ENCODE measurements around the gene BRI3BP. TPM values are rescaled to one million over a fixed set of nuclear protein-coding genes. Genes with fewer than 3 reads are reported as not detected.
A peak's percentile ranks its signal among the peaks of the same experiment; 100 is the strongest.
"Not testable (repeated sequence)": the region's sequence is repeated elsewhere in the genome, so short reads cannot be mapped to it uniquely, and the experiment has no call there.

The BRI3BP gene
- total RNA-seq, 2 donors from 2014 or later: 5.9 to 8.0 TPM

DNA sequence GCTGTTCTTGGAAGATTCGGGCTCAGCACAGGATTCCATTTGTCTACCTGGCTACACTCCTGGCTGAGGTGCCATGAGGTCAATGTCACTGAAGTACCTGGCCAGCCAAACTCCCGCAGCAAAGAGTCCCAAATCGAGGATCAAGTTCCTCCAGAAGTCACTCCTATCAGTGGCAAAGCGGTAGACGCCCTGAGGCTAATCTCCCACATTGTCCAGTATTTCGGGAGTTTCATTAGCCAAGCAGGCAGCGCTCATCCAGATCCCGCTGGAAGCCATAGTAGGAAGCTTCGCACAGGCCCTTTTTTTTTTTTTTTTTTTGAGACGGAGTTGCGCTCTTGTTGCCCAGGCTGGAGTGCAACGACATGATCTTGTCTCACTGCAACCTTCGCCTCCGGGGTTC, 62.9 kb downstream of the BRI3BP start:
- Histone ChIP-seq H3K27ac (no peak overlapping the region), H3K9me3 (no peaks in the 10 kb centered on the region), H3K36me3 (replicated peaks in 1 of 2; ENCODE audit: insufficient read depth in 1 of 2, low read depth in 2 of 2) (no peaks in the 10 kb centered on the region), H3K27me3 (no peaks in the 10 kb centered on the region), H3K4me3 (no peak overlapping the region), H3K4me1 (no peaks in the 10 kb centered on the region)
- TF ChIP-seq, protein P1, sequence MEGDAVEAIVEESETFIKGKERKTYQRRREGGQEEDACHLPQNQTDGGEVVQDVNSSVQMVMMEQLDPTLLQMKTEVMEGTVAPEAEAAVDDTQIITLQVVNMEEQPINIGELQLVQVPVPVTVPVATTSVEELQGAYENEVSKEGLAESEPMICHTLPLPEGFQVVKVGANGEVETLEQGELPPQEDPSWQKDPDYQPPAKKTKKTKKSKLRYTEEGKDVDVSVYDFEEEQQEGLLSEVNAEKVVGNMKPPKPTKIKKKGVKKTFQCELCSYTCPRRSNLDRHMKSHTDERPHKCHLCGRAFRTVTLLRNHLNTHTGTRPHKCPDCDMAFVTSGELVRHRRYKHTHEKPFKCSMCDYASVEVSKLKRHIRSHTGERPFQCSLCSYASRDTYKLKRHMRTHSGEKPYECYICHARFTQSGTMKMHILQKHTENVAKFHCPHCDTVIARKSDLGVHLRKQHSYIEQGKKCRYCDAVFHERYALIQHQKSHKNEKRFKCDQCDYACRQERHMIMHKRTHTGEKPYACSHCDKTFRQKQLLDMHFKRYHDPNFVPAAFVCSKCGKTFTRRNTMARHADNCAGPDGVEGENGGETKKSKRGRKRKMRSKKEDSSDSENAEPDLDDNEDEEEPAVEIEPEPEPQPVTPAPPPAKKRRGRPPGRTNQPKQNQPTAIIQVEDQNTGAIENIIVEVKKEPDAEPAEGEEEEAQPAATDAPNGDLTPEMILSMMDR (IDR thresholded peaks at IDR 0.05): no peak
- TF ChIP-seq POLR2A (IDR thresholded peaks at IDR 0.05): no peak
- 81 to 83% methylated on average over 12 to 14 of the region's 14 CpGs for WGBS, 2 donors
- DNase-seq: no peak
- intact Hi-C loops (cut with DNase I): no loop called here
- ATAC-seq: no peak

DNA sequence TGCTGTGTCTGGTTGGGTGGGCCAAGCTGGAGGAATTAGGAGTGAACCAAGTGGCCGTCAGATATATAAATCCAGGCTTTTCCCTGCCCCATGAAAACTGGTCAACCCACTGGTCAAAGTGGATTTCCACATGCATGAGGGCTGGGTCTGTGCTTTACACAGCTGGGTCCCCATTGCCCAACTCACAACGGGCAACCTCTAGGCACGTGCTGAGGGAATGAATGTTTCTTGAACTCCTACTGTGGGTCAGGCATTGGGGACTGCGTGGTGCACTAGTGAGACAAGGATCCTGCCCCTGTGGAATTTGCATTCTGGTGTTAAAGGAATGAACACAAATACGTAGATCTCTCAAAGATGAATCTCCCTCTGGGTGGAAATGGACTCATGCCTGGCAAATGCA, 64.3 kb downstream of the BRI3BP start:
- no peak for ATAC-seq
- DNase-seq: no peak

DNA sequence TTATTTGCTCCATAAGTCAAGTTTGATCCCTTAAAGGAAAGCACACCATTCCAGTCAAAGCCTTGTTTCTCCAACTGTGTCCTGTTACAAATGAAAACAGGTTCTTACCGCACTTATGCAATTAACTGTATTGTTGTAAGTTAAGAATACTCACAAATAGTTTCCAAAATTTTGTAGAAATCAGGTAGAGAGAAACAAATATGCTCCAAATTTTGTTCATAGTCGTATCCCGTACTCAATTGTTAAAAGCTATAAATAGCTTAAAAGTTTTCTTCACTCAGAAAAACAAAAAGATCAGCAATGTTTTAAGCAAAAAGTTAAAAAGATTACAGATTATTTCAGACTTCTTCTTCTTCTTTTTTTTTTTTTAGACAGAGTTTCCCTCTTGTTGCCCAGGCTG, 67.8 kb downstream of the BRI3BP start:
- WGBS, 2 donors: 93% methylated on average over 3 of the region's 3 CpGs
- intact Hi-C loops (cut with DNase I): no loop called here
- Histone ChIP-seq H3K27me3 (no peaks in the 10 kb centered on the region), H3K36me3 (replicated peaks in 1 of 2; ENCODE audit: insufficient read depth in 1 of 2, low read depth in 2 of 2) (no peaks in the 10 kb centered on the region), H3K9me3 (no peaks in the 10 kb centered on the region), H3K4me1 (peaks cover 13% of the 10 kb centered on the region), H3K4me3 (no peak overlapping the region), H3K27ac (no peak overlapping the region)
- TF ChIP-seq POLR2A (IDR thresholded peaks at IDR 0.05): no peak
- TF ChIP-seq, protein P1 (IDR thresholded peaks at IDR 0.05): no peak
- ATAC-seq (no peak), DNase-seq (no peak)

More for the DNA sequence above, 64.3 kb downstream of the BRI3BP start:
- 75 to 76% methylated on average over 5 of the region's 5 CpGs for WGBS, 2 donors
- H3K4me3 ChIP-seq: no peak overlapping the region
- H3K4me1 ChIP-seq: no peaks in the 10 kb centered on the region
- no peak overlapping the region for H3K27ac ChIP-seq
- H3K9me3 ChIP-seq: no peaks in the 10 kb centered on the region
- no peaks in the 10 kb centered on the region for H3K27me3 ChIP-seq
- no peaks in the 10 kb centered on the region for H3K36me3 ChIP-seq (replicated peaks in 1 of 2; ENCODE audit: insufficient read depth in 1 of 2, low read depth in 2 of 2)
- intact Hi-C loops (cut with DNase I): no loop called here
- TF ChIP-seq, protein P1 (IDR thresholded peaks at IDR 0.05): no peak
- TF ChIP-seq POLR2A (IDR thresholded peaks at IDR 0.05): no peak

DNA sequence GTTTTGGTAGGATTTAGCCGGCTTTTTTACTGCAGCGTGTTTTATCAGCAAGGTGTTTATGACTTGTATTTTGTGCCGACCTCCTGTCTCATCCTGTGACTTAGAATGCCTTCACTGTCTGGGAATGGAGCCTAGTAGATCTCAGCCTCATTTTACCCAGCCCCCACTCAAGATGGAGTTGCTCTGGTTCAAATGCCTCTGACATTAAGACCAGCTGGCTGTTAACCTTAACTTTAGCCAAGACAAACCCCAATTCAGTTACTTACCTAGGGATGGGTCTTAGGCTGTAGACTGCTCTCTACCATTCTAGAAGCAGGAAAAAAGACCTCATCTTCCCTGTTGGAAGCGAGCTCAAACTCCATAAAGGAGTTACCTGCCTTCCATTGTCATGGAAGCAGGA, 70.1 kb downstream of the BRI3BP start:
- H3K27me3 ChIP-seq; H3K4me3 ChIP-seq; intact Hi-C loops (cut with DNase I); DNase-seq; H3K27ac ChIP-seq; H3K9me3 ChIP-seq; H3K36me3 ChIP-seq (replicated peaks in 1 of 2; ENCODE audit: insufficient read depth in 1 of 2, low read depth in 2 of 2); ATAC-seq: not testable (repeated sequence)
- peaks cover 23% of the 10 kb centered on the region for H3K4me1 ChIP-seq
- WGBS, 2 donors: 88 to 93% methylated on average over 4 of the region's 4 CpGs

DNA sequence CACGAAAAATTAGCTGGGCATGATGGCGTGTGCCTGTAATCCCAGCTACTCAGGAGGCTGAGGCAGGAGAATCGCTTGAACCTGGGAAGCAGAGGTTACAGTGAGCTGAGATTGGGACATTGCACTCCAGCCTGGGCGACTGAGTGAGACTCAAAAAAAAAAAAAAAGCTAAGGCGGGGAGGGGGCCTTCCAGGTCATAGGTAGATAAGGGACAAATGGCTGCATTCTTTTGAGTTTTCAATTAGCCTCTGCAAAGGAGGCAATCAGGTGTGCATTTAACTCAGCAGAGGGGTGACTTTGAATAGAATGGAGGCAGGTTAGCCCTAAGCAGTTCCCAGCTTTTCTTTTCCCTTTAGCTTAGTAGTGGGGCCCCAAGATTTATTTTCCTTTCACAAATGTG, 71.0 kb downstream of the BRI3BP start:
- Histone ChIP-seq H3K4me1 (peaks cover 29% of the 10 kb centered on the region), H3K36me3 (replicated peaks in 1 of 2; ENCODE audit: insufficient read depth in 1 of 2, low read depth in 2 of 2) (no peaks in the 10 kb centered on the region), H3K27ac (peak overlapping the region in 1 of 4 donors; percentile 53), H3K9me3 (no peaks in the 10 kb centered on the region), H3K4me3 (peak overlapping the region; percentile 63 to 82), H3K27me3 (no peaks in the 10 kb centered on the region)
- intact Hi-C loops (cut with DNase I): no loop called here
- TF ChIP-seq, protein P1 (IDR thresholded peaks at IDR 0.05): no peak
- TF ChIP-seq POLR2A (IDR thresholded peaks at IDR 0.05): no peak
- ATAC-seq (no peak), DNase-seq (no peak)
- WGBS, 2 donors: 47 to 56% methylated on average over 5 of the region's 5 CpGs

All from body of pancreas (tissue), 4 donors.